ENCODE results near the gene GRM7.

- TF ChIP-seq EZH2phosphoT487 (IDR thresholded peaks at IDR 0.05) (no peak), CTCF (IDR thresholded peaks at IDR 0.05) (no peak), EZH2 (IDR thresholded peaks at IDR 0.05) (no peak)
These were observed 728.6 kb downstream of the GRM7 start for GRCh38 chr3:7589526-7589925.

Data from neural progenitor cell (in vitro differentiated cells).